Peyer's patch (tissue), 4 donors: ENCODE measurements around the gene CD24.

Experiments used
- CTCF ChIP-seq, 6 experiments: fragments of 450-650 bp in 4 of 6; fragments of 200-600 bp in 2 of 6; sonication (generic) in 1 of 6; IDR thresholded peaks; one replicate each; pipeline ENCODE4 v1.5.1; 2017 to 2019; ENCODE audit warnings: antibody characterized with exemption in 6 of 6, mild to moderate bottlenecking in 3 of 6, moderate library complexity in 1 of 6
- POLR2A ChIP-seq, 2 donors: fragments of 450-650 bp; IDR thresholded peaks; one replicate each; pipeline ENCODE4 v1.5.1; 2017; ENCODE audit warnings: antibody characterized with exemption in 2 of 2, mild to moderate bottlenecking in 2 of 2, moderate library complexity in 2 of 2

GRCh38 chr6:106995640-106996039 is 21.1 kb upstream of the CD24 start:
- TF ChIP-seq CTCF (IDR thresholded peaks at IDR 0.05) (no peak), POLR2A (IDR thresholded peaks at IDR 0.05) (no peak)
